Measurements from ENCODE around the gene RBBP7. TPM values are rescaled to one million over a fixed set of nuclear protein-coding genes. Genes with fewer than 3 reads are reported as not detected.
A peak's percentile ranks its signal among the peaks of the same experiment; 100 is the strongest.

RBBP7 gene
- total and polyA plus RNA-seq, 2 donors from 2014 or later = 95.2 to 112 TPM

DNA sequence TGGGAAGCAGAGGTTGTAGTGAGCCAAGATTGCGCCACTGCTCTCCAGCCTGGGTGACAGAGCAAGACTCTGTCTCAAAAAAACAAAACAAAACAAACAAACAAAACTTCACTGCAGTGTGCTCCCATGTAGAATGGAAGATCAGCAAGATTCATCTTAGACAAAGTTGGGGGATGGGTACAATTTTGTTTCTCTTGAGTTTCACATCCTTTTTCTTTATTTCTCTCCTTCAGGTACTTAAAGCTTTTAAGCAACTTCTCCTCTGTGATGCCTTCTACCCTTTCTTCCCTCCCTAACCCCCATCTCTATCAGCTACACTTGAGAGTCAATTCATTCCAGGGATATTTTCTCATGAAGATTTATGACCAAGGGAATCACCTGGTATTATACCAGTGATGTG lies 15.5 kb upstream of the RBBP7 start:
- TF ChIP-seq, protein P1, sequence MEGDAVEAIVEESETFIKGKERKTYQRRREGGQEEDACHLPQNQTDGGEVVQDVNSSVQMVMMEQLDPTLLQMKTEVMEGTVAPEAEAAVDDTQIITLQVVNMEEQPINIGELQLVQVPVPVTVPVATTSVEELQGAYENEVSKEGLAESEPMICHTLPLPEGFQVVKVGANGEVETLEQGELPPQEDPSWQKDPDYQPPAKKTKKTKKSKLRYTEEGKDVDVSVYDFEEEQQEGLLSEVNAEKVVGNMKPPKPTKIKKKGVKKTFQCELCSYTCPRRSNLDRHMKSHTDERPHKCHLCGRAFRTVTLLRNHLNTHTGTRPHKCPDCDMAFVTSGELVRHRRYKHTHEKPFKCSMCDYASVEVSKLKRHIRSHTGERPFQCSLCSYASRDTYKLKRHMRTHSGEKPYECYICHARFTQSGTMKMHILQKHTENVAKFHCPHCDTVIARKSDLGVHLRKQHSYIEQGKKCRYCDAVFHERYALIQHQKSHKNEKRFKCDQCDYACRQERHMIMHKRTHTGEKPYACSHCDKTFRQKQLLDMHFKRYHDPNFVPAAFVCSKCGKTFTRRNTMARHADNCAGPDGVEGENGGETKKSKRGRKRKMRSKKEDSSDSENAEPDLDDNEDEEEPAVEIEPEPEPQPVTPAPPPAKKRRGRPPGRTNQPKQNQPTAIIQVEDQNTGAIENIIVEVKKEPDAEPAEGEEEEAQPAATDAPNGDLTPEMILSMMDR (IDR thresholded peaks at IDR 0.05; ENCODE audit: borderline replicate concordance, extremely low read depth, insufficient read depth) = no peak
- FAIRE-seq = no peak
- intact Hi-C loops (cut with DNase I) = no loop called here

DNA sequence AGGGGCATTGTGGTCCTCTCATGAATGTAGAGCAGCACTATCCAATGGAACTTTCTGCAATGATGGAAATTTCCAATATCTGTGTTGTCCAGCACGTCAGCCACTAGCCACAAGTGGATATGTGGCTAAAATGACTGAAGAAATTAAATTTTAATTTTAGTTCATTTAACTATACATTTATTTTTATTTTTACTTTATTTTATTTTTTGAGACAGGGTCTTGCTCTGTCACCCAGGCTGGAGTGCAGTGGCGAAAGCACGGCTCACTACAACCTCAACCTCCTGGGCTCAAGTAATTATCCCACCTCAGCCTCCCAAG lies 13.3 kb upstream of the RBBP7 start:
- TF ChIP-seq, protein P1 (IDR thresholded peaks at IDR 0.05; ENCODE audit: borderline replicate concordance, extremely low read depth, insufficient read depth) = no peak
- FAIRE-seq = no peak
- peaks cover 24% of the 10 kb centered on the region for H3K27me3 ChIP-seq (ENCODE audit: control insufficient read depth, insufficient read depth, low read length)
- no peaks in the 10 kb centered on the region for H3K36me3 ChIP-seq (ENCODE audit: control insufficient read depth in 2 of 3, insufficient read depth in 3 of 3, low read length in 3 of 3)
- no peaks in the 10 kb centered on the region for H3K9me3 ChIP-seq (ENCODE audit: control insufficient read depth in 2 of 3, insufficient read depth in 1 of 3, low read length in 3 of 3)
- no peak overlapping the region for H3K4me3 ChIP-seq (ENCODE audit: low read length in 3 of 3)
- H3K9ac ChIP-seq (ENCODE audit: low read length in 3 of 3) = no peak overlapping the region
- intact Hi-C loops (cut with DNase I) = no loop called here
- H3K4me1 ChIP-seq (ENCODE audit: control insufficient read depth in 2 of 3, insufficient read depth in 2 of 3, low read depth in 1 of 3, low read length in 3 of 3) = peaks cover 0 to 4% (median 0%) of the 10 kb centered on the region in 3 donors
- no peak overlapping the region for H3K27ac ChIP-seq (ENCODE audit: low read depth in 2 of 2, low read length in 2 of 2)
- peak in 1 of 5 donors; percentile 31 for DNase-seq

More for the DNA sequence above, 15.5 kb upstream of the RBBP7 start:
- no peak overlapping the region for H3K4me3 ChIP-seq (ENCODE audit: low read length in 3 of 3)
- peaks cover 0 to 4% (median 0%) of the 10 kb centered on the region in 3 donors for H3K4me1 ChIP-seq (ENCODE audit: control insufficient read depth in 2 of 3, insufficient read depth in 2 of 3, low read depth in 1 of 3, low read length in 3 of 3)
- no peaks in the 10 kb centered on the region for H3K9me3 ChIP-seq (ENCODE audit: control insufficient read depth in 2 of 3, insufficient read depth in 1 of 3, low read length in 3 of 3)
- no peak overlapping the region for H3K27ac ChIP-seq (ENCODE audit: low read depth in 2 of 2, low read length in 2 of 2)
- no peak overlapping the region for H3K9ac ChIP-seq (ENCODE audit: low read length in 3 of 3)
- no peaks in the 10 kb centered on the region for H3K36me3 ChIP-seq (ENCODE audit: control insufficient read depth in 2 of 3, insufficient read depth in 3 of 3, low read length in 3 of 3)
- H3K27me3 ChIP-seq (ENCODE audit: control insufficient read depth, insufficient read depth, low read length) = peaks cover 21% of the 10 kb centered on the region
- no peak for DNase-seq

DNA sequence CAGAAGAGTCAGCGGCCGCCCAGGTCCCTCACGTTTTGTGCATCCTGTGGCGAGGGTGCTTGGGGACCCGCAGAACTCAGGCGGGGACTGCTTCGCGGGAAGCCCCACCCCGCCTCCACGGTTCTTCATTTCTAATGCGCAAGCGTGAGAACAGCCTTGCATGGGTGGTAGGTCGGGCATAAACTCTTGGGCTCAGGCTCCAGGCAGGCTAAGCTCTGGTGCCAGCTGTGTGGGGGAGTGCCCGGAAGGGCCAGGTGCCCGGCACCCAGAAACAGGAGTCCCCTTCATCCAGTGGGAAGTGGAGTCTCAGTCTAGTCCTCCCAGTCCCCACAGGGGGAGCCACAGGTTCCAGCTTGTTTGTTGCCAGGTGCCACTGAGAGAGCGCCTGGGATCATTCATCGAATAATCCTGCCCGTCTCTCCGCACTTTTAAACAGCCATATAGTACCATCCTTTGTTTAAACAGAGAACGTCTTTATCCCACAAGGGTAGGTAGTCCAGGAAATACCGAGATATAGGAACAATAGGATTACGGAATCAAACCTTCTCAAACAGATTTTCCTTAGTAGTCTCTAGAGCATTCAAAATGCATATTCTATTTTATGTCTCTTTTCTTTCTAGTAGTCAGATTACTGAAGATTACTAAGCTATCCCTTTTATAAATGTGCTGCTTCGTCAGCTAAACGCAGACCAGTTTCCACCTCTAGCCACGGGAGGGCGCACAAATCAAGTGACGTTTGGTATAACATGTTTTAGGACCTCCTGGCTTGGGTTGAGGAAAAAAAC lies 12.7 kb upstream of the RBBP7 start:
- H3K27me3 ChIP-seq (ENCODE audit: control insufficient read depth, insufficient read depth, low read length) = peaks cover 24% of the 10 kb centered on the region
- DNase-seq = peak; percentile 69 to 88 (median 79)
- peaks cover 0 to 4% (median 0%) of the 10 kb centered on the region in 3 donors for H3K4me1 ChIP-seq (ENCODE audit: control insufficient read depth in 2 of 3, insufficient read depth in 2 of 3, low read depth in 1 of 3, low read length in 3 of 3)
- H3K9me3 ChIP-seq (ENCODE audit: control insufficient read depth in 2 of 3, insufficient read depth in 1 of 3, low read length in 3 of 3) = no peaks in the 10 kb centered on the region
- H3K4me3 ChIP-seq (ENCODE audit: low read length in 3 of 3) = peak overlapping the region; percentile 57 to 73 (median 65)
- H3K27ac ChIP-seq (ENCODE audit: low read depth in 2 of 2, low read length in 2 of 2) = peak overlapping the region; percentile 28 to 43
- H3K9ac ChIP-seq (ENCODE audit: low read length in 3 of 3) = peak overlapping the region; percentile 41 to 78 (median 62)
- H3K36me3 ChIP-seq (ENCODE audit: control insufficient read depth in 2 of 3, insufficient read depth in 3 of 3, low read length in 3 of 3) = no peaks in the 10 kb centered on the region
- FAIRE-seq = peak; percentile 85
- intact Hi-C loops (cut with DNase I) = no loop called here
- TF ChIP-seq, protein P1 (IDR thresholded peaks at IDR 0.05; ENCODE audit: borderline replicate concordance, extremely low read depth, insufficient read depth) = peak; percentile 50

Measured in kidney (tissue), 14 donors.